Measurements from ENCODE around the gene THSD7A. TPM values are rescaled to one million over a fixed set of nuclear protein-coding genes. Genes with fewer than 3 reads are reported as not detected.

THSD7A gene
- total and polyA plus RNA-seq, 9 of the 15 experiments (the other 6 are each of a cell fraction or from before 2014, with no cell fraction given), result 0.01 to 0.02 TPM; not detected in 7

DNA sequence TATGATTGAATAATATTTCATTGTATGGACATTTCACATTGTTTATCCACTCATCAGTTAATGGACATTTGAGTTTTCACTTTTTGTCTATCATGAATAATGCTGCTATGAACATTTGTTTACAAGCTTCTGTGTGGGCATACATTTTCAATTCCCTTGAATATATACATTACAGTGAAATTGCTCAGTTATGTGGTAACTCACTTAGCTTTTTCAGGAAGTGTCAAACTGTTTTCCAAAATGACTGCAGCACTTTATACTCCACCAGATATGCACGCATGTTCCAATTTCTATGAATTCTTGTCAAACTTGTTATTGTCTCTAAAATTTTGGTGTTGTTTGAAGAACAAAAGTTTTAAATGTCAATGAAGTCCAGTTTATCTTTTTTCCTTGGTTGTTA, 401.2 kb downstream of the THSD7A start:
- TF ChIP-seq PTBP1 (IDR thresholded peaks at IDR 0.05; ENCODE audit: low read depth, low read length) (no peak), NFYB (IDR thresholded peaks at IDR 0.05; ENCODE audit: extremely low read depth, insufficient read length) (no peak), CAMTA2 (CRISPR knock-in tag; conservative IDR thresholded peaks at IDR 0.05) (no peak), MBD1 (CRISPR knock-in tag; IDR thresholded peaks at IDR 0.05) (no peak), HNRNPUL1 (IDR thresholded peaks at IDR 0.05; ENCODE audit: low read length) (no peak), LEF1 (IDR thresholded peaks at IDR 0.05) (no peak)
- Histone ChIP-seq H3K36me3 (ENCODE audit: control insufficient read depth, insufficient read depth, low read length) (no peaks in the 10 kb centered on the region), H3K27ac (ENCODE audit: extremely low read depth, low read depth, low read length) (no peak overlapping the region), H3K4me3 (no peak overlapping the region), H4K20me1 (replicated peaks; ENCODE audit: control insufficient read depth, insufficient read depth, low read length) (no peaks in the 10 kb centered on the region), H3K9ac (ENCODE audit: insufficient read depth in 1 of 2, low read depth in 2 of 2, low read length in 2 of 2) (no peak overlapping the region), H3K4me2 (ENCODE audit: insufficient read depth, low read length) (no peak overlapping the region), H3K27me3 (ENCODE audit: control insufficient read depth in 2 of 2, insufficient read depth in 2 of 2, low read length in 2 of 2) (no peaks in the 10 kb centered on the region), H3K9me3 (replicated peaks; ENCODE audit: control insufficient read depth, insufficient read depth, low read depth, low read length) (no peaks in the 10 kb centered on the region), H3K9me1 (ENCODE audit: control insufficient read depth, insufficient read depth, low read length) (no peaks in the 10 kb centered on the region), H3K79me2 (ENCODE audit: control insufficient read depth, insufficient read depth, low read length) (no peaks in the 10 kb centered on the region), H3K4me1 (replicated peaks in 1 of 2; ENCODE audit: control insufficient read depth in 2 of 2, insufficient read depth in 2 of 2, low read length in 2 of 2) (no peaks in the 10 kb centered on the region), H2AFZ (ENCODE audit: low read depth, low read length) (no peak overlapping the region)
- in situ Hi-C loops (cut with MboI), result no loop called here
- intact Hi-C loops (cut with micrococcal nuclease), result no loop called here
- BruUV-seq (replicated peaks), result no TSS peak
- FAIRE-seq (peak; percentile 35), DNase-seq (ENCODE audit: extremely low read depth in 1 of 4, low spot score in 3 of 4) (no peak), ATAC-seq (no peak)
- ChIA-PET CTCF (ENCODE audit: low intra/inter-chr PET ratio) (no interaction called here), POLR2A (no interaction called here)
- 0% methylated on average over 1 of the region's 1 CpG for WGBS (ENCODE audit: insufficient coverage, low coverage, missing lambda C conversion rate)
